CD4-positive, alpha-beta memory T cell (primary cell): Measurements from ENCODE around the gene MUC6. TPM values are rescaled to one million over a fixed set of nuclear protein-coding genes. Genes with fewer than 3 reads are reported as not detected.
A peak's percentile ranks its signal among the peaks of the same experiment; 100 is the strongest.

Experiments used
- CTCF ChIA-PET: fragments of 350-600 bp; sonication (Branson Sonifier 250); formaldehyde crosslinking; loops from one replicate; lab custom pipeline; 2021; ENCODE audit warnings: inconsistent platforms; ENCODE audit not compliant: partially characterized antibody; lab: Charles Lee
- POLR2A ChIA-PET: fragments of 350-600 bp; sonication (Branson Sonifier 250); formaldehyde crosslinking; loops from one replicate; lab custom pipeline; 2021; ENCODE audit not compliant: partially characterized antibody; lab: Charles Lee
- DNase-seq, 5 donors: peaks; one replicate each; pipeline versions ENCODE4 v3.0.0 to v3.0.0-alpha.2; 2020 to 2022; ENCODE audit warnings: mixed read lengths in 1 of 5
- H3K27ac ChIP-seq: one replicate; pipeline ENCODE4 v1.7.0; 2013; ENCODE audit warnings: low read depth, low read length
- H3K27me3 ChIP-seq: 2 replicates; pipeline ENCODE4 v1.7.0; 2013; ENCODE audit warnings: mild to moderate bottlenecking, low read length, moderate library complexity; ENCODE audit not compliant: insufficient read depth
- H3K36me3 ChIP-seq: 2 replicates; pipeline ENCODE4 v1.7.0; 2013; ENCODE audit warnings: mild to moderate bottlenecking, low read length, moderate library complexity; ENCODE audit not compliant: insufficient read depth
- H3K4me1 ChIP-seq: 2 replicates; pipeline ENCODE4 v1.7.0; 2013; ENCODE audit warnings: mild to moderate bottlenecking, low read length, moderate library complexity; ENCODE audit not compliant: insufficient read depth
- H3K4me3 ChIP-seq, 2 donors: one replicate each; pipeline ENCODE4 v1.7.0; 2013; ENCODE audit warnings: low read length in 2 of 2, mild to moderate bottlenecking in 1 of 2
- H3K9me3 ChIP-seq, 2 donors: one replicate each; pipeline ENCODE4 v1.7.0; 2013; ENCODE audit warnings: low read length in 2 of 2, control low read depth in 1 of 2; ENCODE audit not compliant: control insufficient read depth in 1 of 2
- H3K27ac Mint-ChIP-seq, 7 donors: one replicate each; pipeline ENCODE4 v1.8.0; 2020 to 2021; ENCODE audit warnings: mixed read lengths in 7 of 7, mild to moderate bottlenecking in 6 of 7, inconsistent platforms in 3 of 7, moderate library complexity in 3 of 7
- H3K27me3 Mint-ChIP-seq, 2 donors: one replicate each; pipeline ENCODE4 v1.8.0; 2020 to 2021; ENCODE audit warnings: mixed read lengths in 2 of 2
- H3K36me3 Mint-ChIP-seq, 2 donors: one replicate each; pipeline ENCODE4 v1.8.0; 2020 to 2021; ENCODE audit warnings: mixed read lengths in 2 of 2, inconsistent platforms in 1 of 2, mild to moderate bottlenecking in 1 of 2
- H3K4me1 Mint-ChIP-seq, 4 donors: one replicate each; pipeline ENCODE4 v1.8.0; 2020 to 2021; ENCODE audit warnings: mixed read lengths in 4 of 4, mild to moderate bottlenecking in 1 of 4
- H3K4me3 Mint-ChIP-seq, 8 donors: one replicate each; pipeline ENCODE4 v1.8.0; 2020 to 2021; ENCODE audit warnings: mixed read lengths in 8 of 8, mild to moderate bottlenecking in 7 of 8, moderate library complexity in 6 of 8, inconsistent platforms in 3 of 8
- H3K9me3 Mint-ChIP-seq, 8 donors: one replicate each; pipeline ENCODE4 v1.8.0; 2020 to 2021; ENCODE audit warnings: mixed read lengths in 8 of 8, mild to moderate bottlenecking in 5 of 8, inconsistent platforms in 3 of 8, moderate library complexity in 1 of 8
- intact Hi-C: fragments of 100-400 bp; cut with micrococcal nuclease; formaldehyde crosslinking; loops from one replicate; pipeline ENCODE4 v1.15.1; 2023
- polyA plus RNA-seq, 2 donors: library from polyadenylated mRNA; unstranded; fragments of 300-500 nt; fragmentation: Illumina TruSeq; gene quantifications; one replicate each; pipeline ENCODE4 v1.2.3, GENCODE V29; 2021
- total RNA-seq, 2 experiments: library from RNA; stranded (reverse); gene quantifications; one replicate each; pipeline ENCODE4 v1.2.3, GENCODE V29; 2021

MUC6 gene
- total and polyA plus RNA-seq, 4 experiments from 2014 or later: 0.13 TPM; not detected in 3

DNA sequence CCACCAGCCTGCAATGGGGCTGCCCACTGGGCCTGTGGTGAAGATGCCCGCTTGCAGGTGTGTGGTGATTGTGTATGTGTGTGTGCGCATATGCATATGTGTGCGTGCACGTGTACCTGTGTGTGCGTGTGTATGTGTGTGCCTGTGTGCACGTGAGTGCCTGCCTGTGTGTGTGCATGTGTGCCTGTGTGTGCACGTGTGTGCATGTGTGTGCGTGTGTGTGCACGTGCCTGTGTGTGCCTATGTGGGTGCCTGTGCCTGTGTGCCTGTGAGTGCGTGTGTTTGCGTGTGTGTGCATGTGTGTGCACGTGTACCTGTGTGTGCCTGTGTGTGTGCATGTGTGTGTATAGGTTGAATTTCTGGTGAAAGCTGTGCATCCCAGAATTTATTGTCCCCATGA, 2.4 kb upstream of the MUC6 start:
- H3K4me1 Mint-ChIP-seq: peaks cover 0 to 2% (median 0%) of the 10 kb centered on the region in 4 donors
- Histone ChIP-seq H3K36me3 (no peaks in the 10 kb centered on the region), H3K4me1 (no peaks in the 10 kb centered on the region), H3K27me3 (no peaks in the 10 kb centered on the region), H3K9me3 (no peaks in the 10 kb centered on the region), H3K27ac (no peak overlapping the region), H3K4me3 (no peak overlapping the region)
- DNase-seq: no peak
- ChIA-PET CTCF (no interaction called here), POLR2A (no interaction called here)
- peak overlapping the region in 1 of 7 donors; percentile 22 for H3K27ac Mint-ChIP-seq
- intact Hi-C loops: no loop called here
- H3K36me3 Mint-ChIP-seq: no peaks in the 10 kb centered on the region
- H3K4me3 Mint-ChIP-seq: peak overlapping the region in 1 of 8 donors; percentile 38
- no peaks in the 10 kb centered on the region for H3K9me3 Mint-ChIP-seq
- peaks cover under 1% of the 10 kb centered on the region in 2 donors for H3K27me3 Mint-ChIP-seq

DNA sequence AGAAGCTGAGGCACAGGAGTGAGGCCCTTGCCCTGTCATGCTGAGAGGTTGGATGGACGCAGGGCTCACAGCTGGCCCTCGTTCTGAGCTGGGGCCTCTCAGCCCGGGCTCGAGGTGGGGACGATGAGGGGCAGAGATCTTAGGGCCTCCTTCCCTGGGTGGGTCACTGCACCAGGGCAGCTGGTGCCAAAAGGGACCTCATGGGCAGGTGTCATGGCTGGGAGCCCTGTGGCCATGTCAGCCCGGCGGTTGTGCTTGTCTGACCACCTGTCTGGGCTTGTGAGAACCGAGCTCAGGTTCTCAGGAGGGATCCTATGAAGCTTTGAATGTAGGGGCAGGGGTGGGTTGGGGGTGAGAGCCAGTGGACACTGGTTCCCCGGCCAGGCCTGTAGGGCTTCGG, 1.8 kb upstream of the MUC6 start:
- H3K27ac Mint-ChIP-seq: no peak overlapping the region
- Histone ChIP-seq H3K36me3 (no peaks in the 10 kb centered on the region), H3K27ac (no peak overlapping the region), H3K27me3 (no peaks in the 10 kb centered on the region), H3K4me3 (no peak overlapping the region), H3K4me1 (no peaks in the 10 kb centered on the region), H3K9me3 (no peaks in the 10 kb centered on the region)
- POLR2A ChIA-PET: no interaction called here
- no peaks in the 10 kb centered on the region for H3K36me3 Mint-ChIP-seq
- no peak for DNase-seq
- no peaks in the 10 kb centered on the region for H3K27me3 Mint-ChIP-seq
- H3K4me1 Mint-ChIP-seq: peaks cover 0 to 2% (median 0%) of the 10 kb centered on the region in 4 donors
- peaks cover 0 to 2% (median 0%) of the 10 kb centered on the region in 8 donors for H3K9me3 Mint-ChIP-seq
- CTCF ChIA-PET: interaction anchor here (0.8 kb wide), 1 partner anchor 17 kb away, joined by 3 read pairs; no protein-coding TSS in a partner anchor
- no peak overlapping the region for H3K4me3 Mint-ChIP-seq
- intact Hi-C loops: no loop called here

DNA sequence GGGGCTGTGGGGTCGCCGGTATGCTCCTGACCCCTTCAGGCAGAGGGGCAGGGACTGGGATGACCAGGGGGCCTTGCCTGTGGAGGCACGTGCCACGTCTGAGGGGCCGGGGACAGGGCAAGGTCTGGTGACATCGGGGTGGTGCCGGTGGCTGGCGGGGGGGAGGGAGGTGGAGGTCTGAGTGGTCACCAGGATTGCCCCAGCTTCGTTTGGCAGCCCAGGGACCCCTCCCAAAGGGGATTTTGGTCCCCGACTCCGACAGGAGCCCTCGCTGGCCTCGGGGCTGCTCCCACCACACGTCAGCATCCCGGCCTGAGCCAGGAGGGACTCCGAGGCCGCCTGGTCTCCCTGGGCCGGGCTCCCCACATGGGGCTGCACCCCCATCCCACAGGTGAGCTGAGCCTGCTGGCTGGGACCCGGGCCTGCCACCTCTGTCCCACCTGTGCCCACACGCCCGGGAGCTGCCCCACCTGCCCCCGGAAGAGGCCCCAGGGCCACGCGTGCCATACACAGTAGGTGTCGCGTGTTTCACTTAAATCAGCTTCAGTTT, 1.1 kb upstream of the MUC6 start:
- intact Hi-C loops: no loop called here
- no peak overlapping the region for H3K4me3 Mint-ChIP-seq

DNA sequence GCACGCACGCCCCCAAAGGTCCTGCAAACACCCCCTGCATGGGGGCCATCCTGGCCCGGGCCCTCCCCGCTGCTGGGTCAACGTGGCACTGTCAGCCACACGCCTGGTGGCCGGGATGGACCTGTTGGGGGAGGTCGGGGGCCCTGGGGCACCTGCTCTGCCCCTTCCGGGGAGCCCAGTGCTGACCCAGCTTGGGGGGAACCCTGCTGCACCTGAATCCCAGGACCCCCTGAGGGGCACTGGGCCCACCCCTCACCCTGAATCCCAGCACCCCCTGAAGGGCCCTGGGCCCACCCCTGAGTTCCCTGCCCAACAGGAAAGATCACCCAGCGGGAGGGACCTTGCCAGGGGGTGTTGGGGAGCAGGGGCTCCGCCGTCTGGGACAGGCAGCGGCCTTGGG, 413 bp upstream of the MUC6 start:
- Mint-ChIP-seq H3K9me3 (peaks cover 0 to 4% (median 0%) of the 10 kb centered on the region in 8 donors), H3K4me3 (no peak overlapping the region), H3K27ac (no peak overlapping the region), H3K4me1 (peaks cover 0 to 9% (median 0%) of the 10 kb centered on the region in 4 donors), H3K36me3 (no peaks in the 10 kb centered on the region), H3K27me3 (no peaks in the 10 kb centered on the region)
- intact Hi-C loops: no loop called here
- H3K27ac ChIP-seq: no peak overlapping the region
- no peaks in the 10 kb centered on the region for H3K9me3 ChIP-seq
- no peaks in the 10 kb centered on the region for H3K27me3 ChIP-seq
- POLR2A ChIA-PET: no interaction called here
- no peak overlapping the region for H3K4me3 ChIP-seq
- CTCF ChIA-PET: no interaction called here
- DNase-seq: peak in 1 of 5 donors; percentile 27
- no peaks in the 10 kb centered on the region for H3K4me1 ChIP-seq
- no peaks in the 10 kb centered on the region for H3K36me3 ChIP-seq

More for the DNA sequence above, 1.1 kb upstream of the MUC6 start:
- H3K27ac ChIP-seq: no peak overlapping the region
- no peaks in the 10 kb centered on the region for H3K36me3 ChIP-seq
- peak in 1 of 5 donors; percentile 27 for DNase-seq
- Mint-ChIP-seq H3K9me3 (peaks cover 0 to 2% (median 0%) of the 10 kb centered on the region in 8 donors), H3K4me1 (peaks cover 0 to 4% (median 0%) of the 10 kb centered on the region in 4 donors), H3K27ac (no peak overlapping the region), H3K27me3 (no peaks in the 10 kb centered on the region), H3K36me3 (no peaks in the 10 kb centered on the region)
- POLR2A ChIA-PET: no interaction called here
- H3K4me1 ChIP-seq: no peaks in the 10 kb centered on the region
- CTCF ChIA-PET: interaction anchor here (0.8 kb wide), 1 partner anchor 16 kb away, joined by 3 read pairs; no protein-coding TSS in a partner anchor
- H3K4me3 ChIP-seq: no peak overlapping the region
- H3K27me3 ChIP-seq: no peaks in the 10 kb centered on the region
- H3K9me3 ChIP-seq: no peaks in the 10 kb centered on the region

DNA sequence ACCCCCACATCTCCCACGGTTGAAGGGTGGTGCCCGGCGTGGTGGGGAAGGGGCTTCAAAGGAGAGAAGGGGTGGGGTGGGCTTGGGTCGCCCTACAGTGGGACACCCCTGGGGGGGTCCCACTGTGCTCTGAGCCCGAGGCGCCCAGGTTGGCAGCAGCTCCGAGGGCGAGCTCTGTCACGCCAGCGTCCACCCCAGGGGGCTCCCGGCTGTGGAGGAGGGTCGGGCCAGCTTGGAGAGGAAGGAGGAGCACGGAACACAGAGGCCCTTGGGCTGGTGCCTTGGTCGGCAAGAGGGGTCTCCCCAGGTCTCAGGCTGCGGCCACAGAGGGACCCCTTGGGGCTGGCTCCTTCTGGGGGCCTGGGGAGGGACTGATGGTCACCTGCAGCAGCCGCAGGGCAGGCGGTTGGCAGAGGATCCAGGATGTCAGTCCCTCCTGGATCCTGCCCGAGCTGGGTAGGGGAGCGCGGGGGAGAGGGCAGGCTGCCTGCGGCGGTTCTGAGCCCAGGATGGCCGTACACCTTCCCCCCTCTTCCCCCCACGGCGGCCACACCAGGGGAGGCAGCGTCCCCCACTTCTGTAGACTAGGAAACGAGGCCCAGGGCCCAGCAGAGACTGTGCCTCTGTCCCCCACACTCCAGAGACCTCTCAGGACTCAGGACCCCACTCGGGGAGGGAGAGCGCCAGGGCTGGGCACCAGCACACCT, 788 bp downstream of the MUC6 start:
- peaks cover 0 to 4% (median 0%) of the 10 kb centered on the region in 8 donors for H3K9me3 Mint-ChIP-seq
- no peak overlapping the region for H3K27ac ChIP-seq
- no peak overlapping the region for H3K4me3 ChIP-seq
- ChIA-PET POLR2A (no interaction called here), CTCF (no interaction called here)
- H3K36me3 Mint-ChIP-seq: no peaks in the 10 kb centered on the region
- no peak for DNase-seq
- H3K4me3 Mint-ChIP-seq: no peak overlapping the region
- H3K4me1 ChIP-seq: no peaks in the 10 kb centered on the region
- no peak overlapping the region for H3K27ac Mint-ChIP-seq
- intact Hi-C loops: no loop called here
- no peaks in the 10 kb centered on the region for H3K27me3 Mint-ChIP-seq
- H3K27me3 ChIP-seq: no peaks in the 10 kb centered on the region
- H3K36me3 ChIP-seq: no peaks in the 10 kb centered on the region
- no peaks in the 10 kb centered on the region for H3K9me3 ChIP-seq
- peaks cover 0 to 9% (median 0%) of the 10 kb centered on the region in 4 donors for H3K4me1 Mint-ChIP-seq

DNA sequence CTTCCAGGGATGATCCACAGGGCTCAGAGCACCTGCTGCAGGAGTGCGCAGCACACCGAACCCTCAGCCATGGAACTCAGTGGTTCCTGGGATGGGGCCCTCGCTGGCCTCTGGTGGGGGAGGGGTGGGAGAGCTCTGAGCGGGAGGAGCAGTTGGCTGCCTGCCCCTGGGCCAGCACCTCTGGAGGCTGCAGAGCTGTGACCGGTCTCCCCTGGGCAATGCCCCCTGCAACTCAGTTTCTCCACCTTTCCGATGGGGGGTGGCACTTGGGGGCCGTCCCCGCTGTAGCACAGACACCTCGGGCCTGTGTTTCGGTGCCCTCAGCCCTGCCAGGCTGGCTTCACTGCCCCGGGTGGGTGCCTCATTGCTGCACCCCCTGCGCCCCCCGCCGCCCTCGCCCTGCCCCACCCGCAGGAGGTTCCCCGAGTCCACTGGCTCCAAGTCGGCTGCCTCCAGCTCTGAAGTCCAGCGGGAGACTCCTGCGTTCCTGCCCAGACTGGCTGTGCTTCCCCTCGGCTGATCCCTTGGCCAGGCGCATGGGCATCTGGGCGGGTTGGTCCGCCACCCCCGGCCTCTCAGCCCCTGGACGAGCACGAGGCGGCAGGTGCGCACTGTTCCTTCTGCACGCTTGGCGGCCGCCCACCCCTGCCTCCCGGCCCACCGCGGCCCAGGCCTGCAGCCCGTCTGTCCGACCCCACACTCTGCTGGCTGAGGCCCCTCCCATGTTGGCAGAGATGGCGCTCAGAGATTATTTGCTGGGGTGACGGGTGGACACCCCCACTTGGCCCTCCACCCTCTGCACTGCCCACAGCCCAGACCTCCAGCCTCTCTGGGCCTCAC, 1.8 kb downstream of the MUC6 start:
- no peak overlapping the region for H3K4me3 Mint-ChIP-seq
- Histone ChIP-seq H3K27me3 (no peaks in the 10 kb centered on the region), H3K36me3 (no peaks in the 10 kb centered on the region), H3K4me3 (no peak overlapping the region), H3K4me1 (no peaks in the 10 kb centered on the region), H3K27ac (no peak overlapping the region), H3K9me3 (no peaks in the 10 kb centered on the region)
- no peak overlapping the region for H3K27ac Mint-ChIP-seq
- intact Hi-C loops: no loop called here
- peaks cover 0 to 4% (median 0%) of the 10 kb centered on the region in 8 donors for H3K9me3 Mint-ChIP-seq
- no peak for DNase-seq
- no peaks in the 10 kb centered on the region for H3K27me3 Mint-ChIP-seq
- POLR2A ChIA-PET: no interaction called here
- H3K36me3 Mint-ChIP-seq: no peaks in the 10 kb centered on the region
- H3K4me1 Mint-ChIP-seq: peaks cover 0 to 9% (median 0%) of the 10 kb centered on the region in 4 donors
- CTCF ChIA-PET: interaction anchor here (0.9 kb wide), 1 partner anchor 43 kb away, joined by 3 read pairs; no protein-coding TSS in a partner anchor

DNA sequence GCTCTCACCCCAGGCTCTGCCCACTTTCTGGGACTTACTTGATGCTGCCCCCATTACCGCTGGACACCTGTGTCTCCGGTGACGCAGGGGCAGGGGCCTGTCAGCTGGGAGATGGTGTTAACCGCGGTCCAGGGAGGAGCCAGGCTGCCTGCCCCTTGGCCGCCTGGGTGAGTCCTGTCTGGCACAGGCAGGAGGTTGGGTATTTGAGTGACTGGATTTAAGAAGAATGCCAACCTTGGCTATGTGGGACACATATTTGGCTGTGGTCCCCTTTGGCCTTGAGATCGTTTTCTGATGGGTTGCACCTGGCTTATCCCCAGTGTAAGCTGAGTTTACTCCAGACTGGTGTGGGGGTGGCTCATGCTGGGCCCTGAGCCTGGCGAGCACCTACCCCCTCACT, 2.5 kb downstream of the MUC6 start:
- no peaks in the 10 kb centered on the region for H3K36me3 ChIP-seq
- Mint-ChIP-seq H3K27ac (no peak overlapping the region), H3K9me3 (peaks cover 0 to 4% (median 0%) of the 10 kb centered on the region in 8 donors), H3K27me3 (no peaks in the 10 kb centered on the region), H3K36me3 (no peaks in the 10 kb centered on the region), H3K4me1 (peaks cover 0 to 8% (median 0%) of the 10 kb centered on the region in 4 donors), H3K4me3 (peak overlapping the region in 2 of 8 donors; percentile 21 to 29)
- H3K27ac ChIP-seq: no peak overlapping the region
- no peaks in the 10 kb centered on the region for H3K4me1 ChIP-seq
- DNase-seq: no peak
- intact Hi-C loops: no loop called here
- H3K4me3 ChIP-seq: no peak overlapping the region
- POLR2A ChIA-PET: no interaction called here
- H3K27me3 ChIP-seq: no peaks in the 10 kb centered on the region
- no peaks in the 10 kb centered on the region for H3K9me3 ChIP-seq
- CTCF ChIA-PET: interaction anchor here (0.9 kb wide), 1 partner anchor 43 kb away, joined by 3 read pairs; no protein-coding TSS in a partner anchor
